ENCODE results near the gene TEX35.

DNA sequence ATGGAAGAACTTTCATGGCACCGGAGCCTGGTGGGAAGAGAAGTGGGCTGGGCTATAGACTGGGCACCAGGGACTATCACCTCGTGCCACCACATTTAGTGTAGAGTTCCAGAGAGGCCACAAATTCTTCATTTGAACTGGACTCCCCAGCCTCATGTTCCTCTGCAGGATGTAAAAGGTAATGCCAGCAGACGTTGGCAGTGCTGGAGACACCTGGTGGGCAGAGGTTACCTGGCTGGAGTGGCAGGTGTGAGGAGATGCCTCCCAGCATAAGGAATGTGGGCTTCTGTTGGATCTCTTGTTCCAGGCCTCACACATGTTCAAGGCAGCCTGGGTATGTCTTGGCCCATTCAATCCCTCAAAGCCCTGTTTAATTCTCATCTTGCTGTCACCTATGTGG lies 35.2 kb downstream of the TEX35 start:
- TF ChIP-seq, protein P1, sequence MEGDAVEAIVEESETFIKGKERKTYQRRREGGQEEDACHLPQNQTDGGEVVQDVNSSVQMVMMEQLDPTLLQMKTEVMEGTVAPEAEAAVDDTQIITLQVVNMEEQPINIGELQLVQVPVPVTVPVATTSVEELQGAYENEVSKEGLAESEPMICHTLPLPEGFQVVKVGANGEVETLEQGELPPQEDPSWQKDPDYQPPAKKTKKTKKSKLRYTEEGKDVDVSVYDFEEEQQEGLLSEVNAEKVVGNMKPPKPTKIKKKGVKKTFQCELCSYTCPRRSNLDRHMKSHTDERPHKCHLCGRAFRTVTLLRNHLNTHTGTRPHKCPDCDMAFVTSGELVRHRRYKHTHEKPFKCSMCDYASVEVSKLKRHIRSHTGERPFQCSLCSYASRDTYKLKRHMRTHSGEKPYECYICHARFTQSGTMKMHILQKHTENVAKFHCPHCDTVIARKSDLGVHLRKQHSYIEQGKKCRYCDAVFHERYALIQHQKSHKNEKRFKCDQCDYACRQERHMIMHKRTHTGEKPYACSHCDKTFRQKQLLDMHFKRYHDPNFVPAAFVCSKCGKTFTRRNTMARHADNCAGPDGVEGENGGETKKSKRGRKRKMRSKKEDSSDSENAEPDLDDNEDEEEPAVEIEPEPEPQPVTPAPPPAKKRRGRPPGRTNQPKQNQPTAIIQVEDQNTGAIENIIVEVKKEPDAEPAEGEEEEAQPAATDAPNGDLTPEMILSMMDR (IDR thresholded peaks at IDR 0.05): no peak
- TF ChIP-seq POLR2AphosphoS5 (IDR thresholded peaks at IDR 0.05) (no peak), EP300 (IDR thresholded peaks at IDR 0.05) (no peak), POLR2A (IDR thresholded peaks at IDR 0.05) (no peak)
